ENCODE results near the gene SSX2B.
"Not testable (repeated sequence)": the region's sequence is repeated elsewhere in the genome, so short reads cannot be mapped to it uniquely, and the experiment has no call there.

DNA sequence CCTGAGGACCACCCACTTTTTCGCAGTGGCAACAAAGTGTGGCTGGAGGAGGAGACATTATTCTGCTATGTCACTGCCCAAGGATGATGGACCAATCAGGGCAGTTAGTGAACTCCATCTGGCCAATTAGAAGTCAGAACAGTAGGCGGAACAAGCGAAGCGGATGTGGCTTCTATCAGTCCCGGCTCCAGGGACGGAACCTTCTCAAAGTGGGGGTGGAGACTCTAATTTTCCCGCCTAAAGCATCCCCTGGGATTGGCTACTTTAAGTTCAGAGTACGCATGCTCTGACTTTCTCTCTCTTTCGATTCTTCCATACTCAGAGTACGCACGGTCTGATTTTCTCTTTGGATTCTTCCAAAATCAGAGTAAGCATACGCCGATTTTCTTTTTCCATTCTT, at the start of gene SSX2B:
- TF ChIP-seq POLR2A (IDR thresholded peaks at IDR 0.05): not testable (repeated sequence)
- TF ChIP-seq, protein P1, sequence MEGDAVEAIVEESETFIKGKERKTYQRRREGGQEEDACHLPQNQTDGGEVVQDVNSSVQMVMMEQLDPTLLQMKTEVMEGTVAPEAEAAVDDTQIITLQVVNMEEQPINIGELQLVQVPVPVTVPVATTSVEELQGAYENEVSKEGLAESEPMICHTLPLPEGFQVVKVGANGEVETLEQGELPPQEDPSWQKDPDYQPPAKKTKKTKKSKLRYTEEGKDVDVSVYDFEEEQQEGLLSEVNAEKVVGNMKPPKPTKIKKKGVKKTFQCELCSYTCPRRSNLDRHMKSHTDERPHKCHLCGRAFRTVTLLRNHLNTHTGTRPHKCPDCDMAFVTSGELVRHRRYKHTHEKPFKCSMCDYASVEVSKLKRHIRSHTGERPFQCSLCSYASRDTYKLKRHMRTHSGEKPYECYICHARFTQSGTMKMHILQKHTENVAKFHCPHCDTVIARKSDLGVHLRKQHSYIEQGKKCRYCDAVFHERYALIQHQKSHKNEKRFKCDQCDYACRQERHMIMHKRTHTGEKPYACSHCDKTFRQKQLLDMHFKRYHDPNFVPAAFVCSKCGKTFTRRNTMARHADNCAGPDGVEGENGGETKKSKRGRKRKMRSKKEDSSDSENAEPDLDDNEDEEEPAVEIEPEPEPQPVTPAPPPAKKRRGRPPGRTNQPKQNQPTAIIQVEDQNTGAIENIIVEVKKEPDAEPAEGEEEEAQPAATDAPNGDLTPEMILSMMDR (IDR thresholded peaks at IDR 0.05): not testable (repeated sequence)
